HL-60 (cell line): ENCODE measurements around the gene RERE.

Experiments
- CTCF ChIP-seq: IDR thresholded peaks from one replicate; pipeline ENCODE4 v1.5.1; 2011; ENCODE audit warnings: low read length, control low read depth, inconsistent platforms; ENCODE audit not compliant: insufficient read depth
- GABPA ChIP-seq: IDR thresholded peaks from 2 replicates; pipeline ENCODE4 v1.6.1; 2012; ENCODE audit warnings: low read depth
- POLR2AphosphoS5 ChIP-seq: IDR thresholded peaks from 2 replicates; pipeline ENCODE4 v1.6.1; 2012; ENCODE audit warnings: low read depth
- REST ChIP-seq: IDR thresholded peaks from 2 replicates; pipeline ENCODE4 v1.6.1; 2012; ENCODE audit warnings: low read depth; ENCODE audit not compliant: insufficient replicate concordance

GRCh38 chr1:8476006-8476405, 341.4 kb downstream of the RERE start:
- TF ChIP-seq CTCF (no peak), GABPA (no peak), REST (no peak), POLR2AphosphoS5 (no peak)
